SU-DHL-6 (cell line): ENCODE data around the gene HIVEP3.

ENCODE experiments used
- H2AFZ ChIP-seq: fragments of 200-600 bp; sonication (generic); 2 replicates; pipeline ENCODE4 v1.6.1; 2014; ENCODE audit warnings: low read depth, mild to moderate bottlenecking, moderate library complexity, mixed read lengths, antibody characterized with exemption, low read length; ENCODE audit not compliant: severe bottlenecking
- H3F3A ChIP-seq: fragments of 200-600 bp; shearing (Covaris generic); 2 replicates; pipeline ENCODE4 v1.6.0; 2016; ENCODE audit warnings: antibody characterized with exemption, mild to moderate bottlenecking; ENCODE audit not compliant: insufficient read depth
- H3K27ac ChIP-seq: fragments of 200-600 bp; sonication (generic); 2 replicates; pipeline ENCODE4 v1.5.1; 2016; ENCODE audit warnings: low read depth, mild to moderate bottlenecking, low read length, moderate library complexity, mixed read lengths
- H3K27me3 ChIP-seq: fragments of 200-600 bp; sonication (generic), shearing (Covaris generic); 2 replicates; pipeline ENCODE4 v1.6.0; 2014; ENCODE audit warnings: mild to moderate bottlenecking, low read length
- H3K36me3 ChIP-seq: fragments of 200-600 bp; sonication (generic); 2 replicates; pipeline ENCODE4 v1.6.1; 2014; ENCODE audit warnings: mild to moderate bottlenecking, low read length, mixed read lengths
- H3K4me2 ChIP-seq: fragments of 300-600, 200-600 bp; shearing (Covaris generic), sonication (generic); 2 replicates; pipeline ENCODE4 v1.6.0; 2014; ENCODE audit warnings: low read length, low read depth, mild to moderate bottlenecking; ENCODE audit not compliant: poor library complexity, severe bottlenecking
- H3K4me3 ChIP-seq: fragments of 200-600 bp; sonication (generic); 2 replicates; pipeline ENCODE4 v1.5.1; 2014; ENCODE audit warnings: antibody characterized with exemption, low read length, mild to moderate bottlenecking, mixed read lengths; ENCODE audit not compliant: insufficient read depth, poor library complexity, severe bottlenecking
- H3K79me2 ChIP-seq: fragments of 200-600 bp; sonication (generic); 2 replicates; pipeline ENCODE4 v1.6.1; 2014; ENCODE audit warnings: mild to moderate bottlenecking, low read length, moderate library complexity; ENCODE audit not compliant: insufficient read depth
- H3K9ac ChIP-seq: fragments of 200-600 bp; sonication (generic); 2 replicates; pipeline ENCODE4 v1.7.0; 2014; ENCODE audit warnings: mild to moderate bottlenecking, low read length
- H3K9me2 ChIP-seq: fragments of 200-600 bp; sonication (generic); replicated peaks from 2 replicates; pipeline ENCODE4 v1.6.1; 2014; ENCODE audit warnings: low read length; ENCODE audit not compliant: insufficient read depth
- H3K9me3 ChIP-seq: fragments of 200-600 bp; sonication (generic); 2 replicates; pipeline ENCODE4 v1.6.1; 2014; ENCODE audit warnings: low read length, mixed read lengths; ENCODE audit not compliant: insufficient read depth
- H4K20me1 ChIP-seq: fragments of 200-600 bp; sonication (generic); 2 replicates; pipeline ENCODE4 v1.6.1; 2014; ENCODE audit warnings: low read depth, mild to moderate bottlenecking, antibody characterized with exemption, low read length, moderate library complexity, mixed read lengths
- EZH2phosphoT487 ChIP-seq: fragments of 200-600 bp; sonication (generic), shearing (Covaris generic); conservative IDR thresholded peaks from 2 replicates; pipeline ENCODE4 v1.6.1; 2018; ENCODE audit warnings: mild to moderate bottlenecking, antibody characterized with exemption, low read length, moderate library complexity, mixed read lengths
- TF ChIP-seq, protein P1 (sequence below): fragments of 200-600 bp; sonication (generic); IDR thresholded peaks from one replicate; pipeline ENCODE4 v1.5.1; 2017; ENCODE audit warnings: antibody characterized with exemption, mild to moderate bottlenecking, low read length, moderate library complexity; ENCODE audit not compliant: insufficient read depth, poor library complexity, severe bottlenecking

HIVEP3 gene

DNA sequence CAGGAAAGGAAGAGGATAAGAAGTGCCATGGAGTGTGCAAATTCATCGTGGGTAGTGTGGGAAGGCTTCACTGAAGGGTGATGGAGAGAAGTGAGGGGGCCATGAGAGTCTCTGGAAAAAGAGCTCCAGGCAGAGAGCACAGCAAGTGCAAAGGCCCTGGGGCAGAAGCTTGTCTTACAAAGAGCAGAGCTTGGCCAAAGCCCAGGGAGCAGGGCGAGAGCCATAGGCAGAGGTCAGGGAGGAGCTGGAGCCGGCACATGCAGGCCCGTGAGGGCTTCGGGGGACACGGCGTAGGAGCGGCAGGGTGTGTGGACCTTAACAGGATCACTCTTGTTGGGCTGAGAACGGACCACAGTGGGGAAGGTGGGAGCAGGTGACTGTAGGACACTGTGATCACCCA lies 350.5 kb downstream of the HIVEP3 start:
- Histone ChIP-seq H3K9me2 (no peaks in the 10 kb centered on the region), H3K4me2 (no peak overlapping the region), H2AFZ (no peak overlapping the region), H3F3A (no peaks in the 10 kb centered on the region), H3K79me2 (no peaks in the 10 kb centered on the region), H3K9me3 (no peaks in the 10 kb centered on the region), H3K36me3 (no peaks in the 10 kb centered on the region), H3K27ac (no peak overlapping the region), H4K20me1 (no peaks in the 10 kb centered on the region), H3K9ac (no peak overlapping the region), H3K27me3 (no peaks in the 10 kb centered on the region), H3K4me3 (no peak overlapping the region)
- TF ChIP-seq, protein P1, sequence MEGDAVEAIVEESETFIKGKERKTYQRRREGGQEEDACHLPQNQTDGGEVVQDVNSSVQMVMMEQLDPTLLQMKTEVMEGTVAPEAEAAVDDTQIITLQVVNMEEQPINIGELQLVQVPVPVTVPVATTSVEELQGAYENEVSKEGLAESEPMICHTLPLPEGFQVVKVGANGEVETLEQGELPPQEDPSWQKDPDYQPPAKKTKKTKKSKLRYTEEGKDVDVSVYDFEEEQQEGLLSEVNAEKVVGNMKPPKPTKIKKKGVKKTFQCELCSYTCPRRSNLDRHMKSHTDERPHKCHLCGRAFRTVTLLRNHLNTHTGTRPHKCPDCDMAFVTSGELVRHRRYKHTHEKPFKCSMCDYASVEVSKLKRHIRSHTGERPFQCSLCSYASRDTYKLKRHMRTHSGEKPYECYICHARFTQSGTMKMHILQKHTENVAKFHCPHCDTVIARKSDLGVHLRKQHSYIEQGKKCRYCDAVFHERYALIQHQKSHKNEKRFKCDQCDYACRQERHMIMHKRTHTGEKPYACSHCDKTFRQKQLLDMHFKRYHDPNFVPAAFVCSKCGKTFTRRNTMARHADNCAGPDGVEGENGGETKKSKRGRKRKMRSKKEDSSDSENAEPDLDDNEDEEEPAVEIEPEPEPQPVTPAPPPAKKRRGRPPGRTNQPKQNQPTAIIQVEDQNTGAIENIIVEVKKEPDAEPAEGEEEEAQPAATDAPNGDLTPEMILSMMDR: no peak

DNA sequence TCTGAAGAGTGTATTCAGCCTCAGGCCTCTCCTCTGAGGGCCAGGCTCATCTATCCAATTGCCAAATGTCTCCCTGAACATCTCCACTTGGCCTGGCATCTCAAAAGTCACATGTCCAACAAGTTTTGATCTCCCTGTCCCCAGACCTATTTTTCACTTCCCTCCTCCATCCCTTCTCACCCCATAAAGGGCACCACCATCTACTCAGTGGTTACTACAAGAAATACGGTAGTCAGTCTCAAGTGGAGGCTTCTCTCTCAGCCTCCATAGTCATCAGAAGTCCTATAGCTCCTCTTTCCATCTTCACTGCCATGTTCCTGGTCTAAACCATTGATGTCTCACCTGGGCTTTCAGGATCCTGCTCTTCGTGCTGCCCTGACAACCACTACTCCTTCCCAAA lies 351.8 kb downstream of the HIVEP3 start:
- Histone ChIP-seq H3K4me2 (no peak overlapping the region), H3K9me3 (no peaks in the 10 kb centered on the region), H2AFZ (no peak overlapping the region), H3K36me3 (no peaks in the 10 kb centered on the region), H3K9me2 (no peaks in the 10 kb centered on the region), H3K27me3 (no peaks in the 10 kb centered on the region), H3K4me3 (no peak overlapping the region), H3K79me2 (no peaks in the 10 kb centered on the region), H3K9ac (no peak overlapping the region), H3K27ac (no peak overlapping the region), H3F3A (no peaks in the 10 kb centered on the region), H4K20me1 (no peaks in the 10 kb centered on the region)
- no peak for TF ChIP-seq EZH2phosphoT487
- TF ChIP-seq, protein P1: no peak

DNA sequence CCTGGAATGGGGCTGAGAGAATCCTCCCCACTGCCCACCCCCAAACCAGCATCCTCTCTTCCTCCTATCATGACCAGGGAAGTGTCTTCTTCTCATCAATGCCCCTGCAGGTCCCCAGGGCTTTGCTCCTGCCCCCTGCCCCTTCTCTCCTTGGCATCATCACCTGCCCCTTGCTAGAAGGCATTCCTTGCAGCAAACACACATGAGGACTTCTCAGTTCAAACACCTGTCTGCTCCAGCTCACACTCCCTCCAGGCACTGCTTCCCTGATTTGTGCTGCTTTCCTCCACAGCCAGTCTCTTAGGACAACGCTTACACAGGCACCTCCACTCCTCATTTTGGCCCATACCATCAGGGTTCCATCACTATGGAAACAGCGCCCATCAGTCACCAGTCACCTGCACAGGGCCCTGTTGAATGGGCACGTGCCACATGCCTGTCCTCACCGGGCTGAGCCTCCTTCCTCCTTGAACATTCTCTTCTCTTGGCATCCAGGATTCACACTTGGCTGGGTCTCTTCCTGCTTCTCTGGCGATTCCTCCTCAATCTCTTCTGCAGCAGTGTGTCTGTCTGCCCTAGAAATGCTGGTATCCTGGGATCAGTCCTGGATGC lies 352.3 kb downstream of the HIVEP3 start:
- H4K20me1 ChIP-seq: no peaks in the 10 kb centered on the region

More for the DNA sequence above, 352.3 kb downstream of the HIVEP3 start:
- Histone ChIP-seq H3K9me2 (no peaks in the 10 kb centered on the region), H3K79me2 (no peaks in the 10 kb centered on the region), H3K36me3 (no peaks in the 10 kb centered on the region), H3K9ac (no peak overlapping the region), H3K27ac (no peak overlapping the region), H2AFZ (no peak overlapping the region), H3K27me3 (no peaks in the 10 kb centered on the region), H3K4me3 (no peak overlapping the region), H3F3A (no peaks in the 10 kb centered on the region), H3K9me3 (no peaks in the 10 kb centered on the region), H3K4me2 (no peak overlapping the region)
- TF ChIP-seq, protein P1: no peak
- TF ChIP-seq EZH2phosphoT487: no peak
